Astrocyte (in vitro differentiated cells and primary cell): ENCODE measurements around the gene C19orf25.

ENCODE experiments used
- EZH2 ChIP-seq: IDR thresholded peaks from 2 replicates; pipeline ENCODE4 v1.6.1; 2012; ENCODE audit warnings: mild to moderate bottlenecking, low read length, inconsistent platforms; ENCODE audit not compliant: insufficient read depth
- TF ChIP-seq, protein P1 (sequence below): IDR thresholded peaks from 2 replicates; pipeline ENCODE4 v1.5.1; 2011; ENCODE audit warnings: low read depth, mild to moderate bottlenecking, inconsistent platforms, low read length, moderate library complexity; ENCODE audit not compliant: insufficient read depth

GRCh38 chr19:1497578-1498235, 18.7 kb upstream of the C19orf25 start:
- TF ChIP-seq, protein P1, sequence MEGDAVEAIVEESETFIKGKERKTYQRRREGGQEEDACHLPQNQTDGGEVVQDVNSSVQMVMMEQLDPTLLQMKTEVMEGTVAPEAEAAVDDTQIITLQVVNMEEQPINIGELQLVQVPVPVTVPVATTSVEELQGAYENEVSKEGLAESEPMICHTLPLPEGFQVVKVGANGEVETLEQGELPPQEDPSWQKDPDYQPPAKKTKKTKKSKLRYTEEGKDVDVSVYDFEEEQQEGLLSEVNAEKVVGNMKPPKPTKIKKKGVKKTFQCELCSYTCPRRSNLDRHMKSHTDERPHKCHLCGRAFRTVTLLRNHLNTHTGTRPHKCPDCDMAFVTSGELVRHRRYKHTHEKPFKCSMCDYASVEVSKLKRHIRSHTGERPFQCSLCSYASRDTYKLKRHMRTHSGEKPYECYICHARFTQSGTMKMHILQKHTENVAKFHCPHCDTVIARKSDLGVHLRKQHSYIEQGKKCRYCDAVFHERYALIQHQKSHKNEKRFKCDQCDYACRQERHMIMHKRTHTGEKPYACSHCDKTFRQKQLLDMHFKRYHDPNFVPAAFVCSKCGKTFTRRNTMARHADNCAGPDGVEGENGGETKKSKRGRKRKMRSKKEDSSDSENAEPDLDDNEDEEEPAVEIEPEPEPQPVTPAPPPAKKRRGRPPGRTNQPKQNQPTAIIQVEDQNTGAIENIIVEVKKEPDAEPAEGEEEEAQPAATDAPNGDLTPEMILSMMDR, result no peak
- TF ChIP-seq EZH2, result no peak
